Prostate gland (tissue), 2 donors: ENCODE results near the gene CLDN19.

Experiments
- POLR2A ChIP-seq: fragments of 450-650 bp; IDR thresholded peaks from one replicate; pipeline ENCODE4 v1.6.1; 2016; ENCODE audit warnings: antibody characterized with exemption, mild to moderate bottlenecking
- TF ChIP-seq, protein P1 (sequence below), 4 experiments: fragments of 200-600 bp in 2 of 4; fragments of 450-650 bp in 2 of 4; sonication (generic) in 2 of 4; IDR thresholded peaks; 1 replicate in 3 of 4; 2 replicates in 1 of 4; pipeline ENCODE4 v1.5.1; 2016 to 2019; ENCODE audit warnings: antibody characterized with exemption in 4 of 4, mild to moderate bottlenecking in 2 of 4, moderate library complexity in 2 of 4

DNA sequence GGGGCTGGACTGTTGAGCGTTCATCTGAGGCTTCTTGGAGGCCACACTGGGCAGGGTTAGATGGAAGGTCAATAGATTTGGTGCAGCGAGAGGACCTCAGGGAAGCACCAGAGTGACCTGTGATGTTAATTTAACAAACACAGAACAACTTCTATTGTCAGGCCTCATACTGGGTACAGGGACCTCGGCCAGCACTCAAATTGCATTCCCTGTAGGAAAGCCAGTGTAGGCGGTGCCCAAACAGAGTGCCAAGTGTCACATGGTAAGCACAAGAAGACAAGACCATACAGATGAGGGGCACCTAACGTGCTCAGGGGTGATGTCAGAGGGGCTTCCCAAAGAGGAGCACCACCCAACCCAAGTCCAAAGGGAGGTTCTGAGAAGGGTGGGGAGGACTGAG lies 46.1 kb upstream of the CLDN19 start:
- TF ChIP-seq, protein P1, sequence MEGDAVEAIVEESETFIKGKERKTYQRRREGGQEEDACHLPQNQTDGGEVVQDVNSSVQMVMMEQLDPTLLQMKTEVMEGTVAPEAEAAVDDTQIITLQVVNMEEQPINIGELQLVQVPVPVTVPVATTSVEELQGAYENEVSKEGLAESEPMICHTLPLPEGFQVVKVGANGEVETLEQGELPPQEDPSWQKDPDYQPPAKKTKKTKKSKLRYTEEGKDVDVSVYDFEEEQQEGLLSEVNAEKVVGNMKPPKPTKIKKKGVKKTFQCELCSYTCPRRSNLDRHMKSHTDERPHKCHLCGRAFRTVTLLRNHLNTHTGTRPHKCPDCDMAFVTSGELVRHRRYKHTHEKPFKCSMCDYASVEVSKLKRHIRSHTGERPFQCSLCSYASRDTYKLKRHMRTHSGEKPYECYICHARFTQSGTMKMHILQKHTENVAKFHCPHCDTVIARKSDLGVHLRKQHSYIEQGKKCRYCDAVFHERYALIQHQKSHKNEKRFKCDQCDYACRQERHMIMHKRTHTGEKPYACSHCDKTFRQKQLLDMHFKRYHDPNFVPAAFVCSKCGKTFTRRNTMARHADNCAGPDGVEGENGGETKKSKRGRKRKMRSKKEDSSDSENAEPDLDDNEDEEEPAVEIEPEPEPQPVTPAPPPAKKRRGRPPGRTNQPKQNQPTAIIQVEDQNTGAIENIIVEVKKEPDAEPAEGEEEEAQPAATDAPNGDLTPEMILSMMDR (IDR thresholded peaks at IDR 0.05) = no peak
- TF ChIP-seq POLR2A = no peak
